RKO (cell line): ENCODE results near the gene MYO1D.
A peak's percentile ranks its signal among the peaks of the same experiment; 100 is the strongest.

ENCODE experiments used
- DNase-seq: peaks from one replicate; pipeline ENCODE4 v3.0.0-alpha.2; 2016; ENCODE audit warnings: low spot score

Gene MYO1D

DNA sequence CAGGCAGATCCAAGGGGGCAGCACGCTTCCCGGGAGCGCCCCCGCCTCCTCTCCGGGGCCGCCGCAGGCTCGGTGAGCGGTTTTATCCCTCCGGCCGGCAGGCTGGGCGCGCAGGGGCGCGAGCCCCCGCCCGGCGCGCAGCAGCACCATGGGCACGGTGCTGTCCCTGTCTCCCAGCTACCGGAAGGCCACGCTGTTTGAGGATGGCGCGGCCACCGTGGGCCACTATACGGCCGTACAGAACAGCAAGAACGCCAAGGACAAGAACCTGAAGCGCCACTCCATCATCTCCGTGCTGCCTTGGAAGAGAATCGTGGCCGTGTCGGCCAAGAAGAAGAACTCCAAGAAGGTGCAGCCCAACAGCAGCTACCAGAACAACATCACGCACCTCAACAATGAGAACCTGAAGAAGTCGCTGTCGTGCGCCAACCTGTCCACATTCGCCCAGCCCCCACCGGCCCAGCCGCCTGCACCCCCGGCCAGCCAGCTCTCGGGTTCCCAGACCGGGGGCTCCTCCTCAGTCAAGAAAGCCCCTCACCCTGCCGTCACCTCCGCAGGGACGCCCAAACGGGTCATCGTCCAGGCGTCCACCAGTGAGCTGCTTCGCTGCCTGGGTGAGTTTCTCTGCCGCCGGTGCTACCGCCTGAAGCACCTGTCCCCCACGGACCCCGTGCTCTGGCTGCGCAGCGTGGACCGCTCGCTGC lies 389.3 kb downstream of the MYO1D start:
- DNase-seq, result peak; percentile 37

DNA sequence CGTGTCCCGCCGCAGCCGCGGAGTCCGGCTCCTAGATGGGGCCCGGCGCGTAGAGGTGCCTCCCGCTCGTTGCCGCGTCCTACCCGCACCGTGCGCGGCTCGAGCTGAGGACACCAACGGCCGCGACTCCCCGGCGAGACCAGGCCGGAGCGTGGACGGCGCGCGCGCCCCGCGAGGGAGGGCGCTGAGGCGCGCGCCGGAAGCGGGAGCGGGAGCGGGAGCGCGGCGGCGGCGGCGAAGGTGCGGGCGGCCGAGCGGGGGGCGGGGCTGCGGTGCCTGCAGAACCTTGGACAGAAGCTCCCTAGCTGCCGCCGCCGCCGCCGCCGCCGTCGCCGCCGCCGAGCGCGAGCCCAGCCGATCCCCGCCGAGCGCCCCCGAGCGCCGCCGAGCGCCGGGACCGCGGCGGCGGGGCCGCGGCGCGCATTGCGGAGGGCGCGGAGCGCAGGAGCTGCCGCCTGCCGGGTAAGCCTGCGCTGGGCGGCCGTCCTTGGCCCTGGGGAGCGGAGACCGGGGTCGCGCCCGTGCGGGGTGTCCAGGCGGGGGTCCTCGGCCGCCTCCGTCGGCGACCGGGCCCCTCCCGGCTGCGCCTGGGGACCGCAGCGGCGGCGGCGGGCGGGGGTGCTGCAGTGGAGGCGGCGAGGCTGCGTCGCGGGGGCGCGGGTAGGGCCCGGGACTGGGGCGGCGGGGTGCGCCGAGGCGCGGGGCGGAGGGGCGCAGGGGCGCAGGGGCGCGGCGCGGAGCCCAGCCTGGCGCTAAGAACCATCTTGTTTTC lies 390.0 kb downstream of the MYO1D start, which contains the start of gene CDK5R1:
CDK5R1 (plus strand) TSS at position 293 of the 772 bp plus-strand sequence. CDS start 628 bp downstream, outside the sequence.
- DNase-seq, result peak; percentile 76

DNA sequence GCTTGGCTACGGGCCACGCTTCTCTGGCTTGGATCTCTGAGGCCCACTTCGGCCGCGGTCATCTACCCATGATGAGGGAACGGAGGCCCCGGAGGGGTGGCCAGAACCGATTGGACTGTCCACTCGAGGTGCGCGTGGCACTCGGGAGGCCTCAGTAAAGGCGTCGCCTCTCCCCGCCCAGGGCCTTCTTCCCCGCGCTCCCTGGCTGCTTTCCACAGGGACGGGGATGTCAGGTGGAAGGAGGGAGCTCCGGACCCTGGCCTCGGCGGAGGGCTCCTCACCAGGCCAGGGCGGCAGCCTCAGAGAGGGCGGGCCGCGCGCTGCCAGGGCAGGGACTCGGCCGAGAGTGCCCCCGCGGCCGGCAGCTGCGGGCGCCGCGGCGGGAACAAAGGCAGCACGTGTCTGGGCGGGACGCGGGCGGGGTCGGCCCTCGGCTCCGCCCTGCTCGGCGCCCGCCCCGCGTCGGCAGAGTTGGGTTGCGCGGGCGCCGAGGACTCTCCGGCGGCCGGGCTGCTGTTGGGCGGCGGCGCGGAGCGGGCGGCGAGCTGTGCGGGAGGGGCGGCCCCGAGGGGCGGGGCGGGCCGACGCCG lies 390.7 kb downstream of the MYO1D start:
- DNase-seq, result peak; percentile 75

DNA sequence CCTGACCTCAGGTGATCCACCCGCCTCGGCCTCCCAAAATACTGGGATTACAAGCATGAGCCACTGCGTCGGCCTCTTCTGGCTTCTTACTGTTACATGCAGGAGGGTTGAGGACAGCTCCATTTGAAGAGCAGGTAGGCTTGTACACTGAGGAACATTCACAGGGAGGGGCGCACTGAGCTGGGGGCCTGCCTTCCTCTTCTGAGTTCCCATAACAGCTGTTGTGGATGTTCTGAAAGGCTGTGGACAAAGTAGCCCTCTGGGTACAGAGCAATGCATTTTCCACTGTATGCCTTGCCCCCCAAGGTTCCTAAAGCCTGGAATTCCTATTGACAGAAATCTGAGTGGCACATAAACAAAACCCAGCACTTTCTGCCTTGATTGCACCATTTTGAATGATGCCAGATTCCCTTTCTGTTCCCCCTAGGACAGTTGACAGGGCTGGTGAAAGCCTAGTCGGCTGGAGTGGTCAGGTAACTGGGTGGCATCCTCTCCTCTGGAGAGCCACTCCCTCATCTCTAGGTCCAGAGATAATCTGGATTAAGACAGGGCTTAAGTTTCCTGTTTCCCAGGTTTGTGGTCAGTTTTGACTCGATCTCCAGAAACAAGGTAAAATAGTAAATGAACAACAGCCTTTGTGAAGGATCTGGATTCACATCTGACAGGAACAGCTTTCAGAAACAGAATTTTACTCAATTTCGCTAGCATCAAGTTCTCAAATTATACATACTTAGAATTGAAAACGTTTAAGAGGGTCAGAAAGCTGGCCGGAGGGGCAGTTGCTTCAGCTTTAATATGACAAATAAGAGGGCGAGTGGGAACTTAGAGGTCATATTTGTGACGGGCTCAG lies 391.4 kb downstream of the MYO1D start:
- DNase-seq, result no peak

DNA sequence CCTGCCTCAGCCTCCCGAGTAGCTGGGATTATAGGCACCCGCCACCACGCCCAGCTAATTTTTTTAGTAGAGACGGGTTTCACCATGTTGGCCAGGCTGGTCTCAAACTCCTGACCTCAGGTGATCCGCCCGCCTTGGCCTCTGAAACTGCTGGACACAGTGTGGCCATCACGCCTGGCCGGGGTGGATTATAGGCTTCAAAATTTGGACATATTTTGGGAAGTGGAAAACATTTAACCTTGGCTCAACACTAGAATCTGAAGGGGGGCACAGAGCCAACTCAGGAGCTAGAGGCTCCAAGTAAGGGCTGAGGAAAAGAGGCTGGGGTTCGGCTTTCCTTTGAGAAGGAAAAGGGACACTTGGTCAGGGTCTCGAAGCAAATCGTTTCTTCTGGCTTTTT lies 392.3 kb downstream of the MYO1D start:
- no peak for DNase-seq

DNA sequence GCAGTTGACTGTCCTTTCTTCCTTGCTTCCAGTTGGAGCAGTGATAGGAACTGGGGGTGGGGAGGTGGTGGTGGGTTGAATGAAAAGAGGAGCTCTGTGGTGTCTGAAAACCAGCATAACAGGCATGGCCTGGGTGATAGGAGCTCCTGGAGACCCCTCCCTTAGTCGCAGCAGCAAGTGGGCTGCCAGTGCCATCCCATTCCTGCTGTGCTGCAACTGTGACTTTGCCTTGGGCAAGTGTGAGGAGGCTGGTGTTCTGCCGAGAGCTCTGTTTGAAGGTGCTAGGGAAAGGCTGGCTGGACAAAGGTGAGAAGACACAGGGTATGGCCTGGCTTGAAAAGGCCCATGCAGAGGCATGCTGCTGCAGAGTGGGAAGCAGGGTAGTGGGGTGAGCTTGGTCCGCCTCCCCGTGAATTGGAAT lies 392.9 kb downstream of the MYO1D start:
- DNase-seq, result no peak

- peak; percentile 67 for DNase-seq
Observed at GRCh38 chr17:32483451-32484019, 393.4 kb downstream of the MYO1D start.

GRCh38 chr17:32482568-32483320 lies 394.2 kb downstream of the MYO1D start:
- no peak for DNase-seq

- DNase-seq, result no peak
Observed at GRCh38 chr17:32481193-32481592, 395.7 kb downstream of the MYO1D start.

GRCh38 chr17:32479074-32479617 lies 397.8 kb downstream of the MYO1D start:
- no peak for DNase-seq

DNA sequence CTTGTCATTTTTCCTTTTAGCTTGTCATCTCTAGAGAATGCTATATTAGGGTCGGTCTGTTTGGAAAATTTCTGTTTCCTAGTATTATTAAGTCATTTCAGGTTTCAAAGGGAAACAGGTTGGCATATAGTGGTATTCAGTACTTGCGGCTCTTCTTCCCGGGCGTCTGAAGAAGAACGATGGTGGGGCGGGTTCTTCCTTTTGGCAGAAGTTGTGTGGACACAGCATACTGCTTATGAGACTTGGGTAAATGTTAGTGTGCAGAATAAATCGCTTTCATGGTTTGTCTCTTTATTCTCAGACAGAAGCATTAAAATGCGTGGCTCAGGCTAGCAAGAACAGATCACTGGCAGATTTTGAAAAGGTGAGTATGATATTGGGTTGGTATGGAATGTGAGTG lies 399.7 kb downstream of the MYO1D start:
- DNase-seq, result no peak

DNA sequence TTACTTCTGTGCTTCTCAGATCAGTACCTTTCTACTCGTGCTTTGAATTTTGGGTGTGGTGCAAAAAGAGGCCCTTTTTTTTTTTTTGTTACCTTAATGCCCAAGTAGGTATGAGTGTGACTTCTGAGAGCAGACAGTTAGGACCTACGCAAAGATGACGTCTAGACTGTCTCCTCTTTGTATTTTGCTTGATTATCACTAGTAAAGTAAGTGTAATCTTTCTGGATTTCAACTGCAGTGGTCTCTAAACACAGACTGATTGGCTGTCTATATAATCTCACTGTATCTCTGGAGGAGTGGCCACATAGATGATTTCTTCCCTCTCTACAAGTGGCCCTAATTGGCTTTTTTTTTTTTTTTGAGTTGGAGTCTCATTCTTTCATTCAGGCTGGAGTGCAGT lies 401.7 kb downstream of the MYO1D start:
- no peak for DNase-seq

DNA sequence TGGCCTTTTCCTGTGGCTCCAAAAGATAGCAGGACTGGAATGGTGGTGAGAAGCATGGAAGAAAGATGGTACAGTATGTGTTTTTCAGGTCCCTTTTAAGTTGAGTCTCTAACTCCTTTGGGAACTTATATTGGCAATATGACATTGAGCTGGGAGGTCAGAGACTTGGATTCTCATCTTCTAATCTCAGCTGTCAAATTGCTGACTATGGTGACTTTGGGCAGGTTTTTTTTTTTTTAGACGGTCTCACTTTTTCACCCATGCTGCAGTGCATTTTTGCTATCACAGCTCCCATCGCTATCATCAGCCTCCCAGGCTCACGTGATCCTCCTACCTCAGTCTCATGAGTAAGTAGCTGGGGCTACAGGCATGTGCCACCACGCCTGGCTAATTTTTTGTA lies 405.3 kb downstream of the MYO1D start:
- no peak for DNase-seq

DNA sequence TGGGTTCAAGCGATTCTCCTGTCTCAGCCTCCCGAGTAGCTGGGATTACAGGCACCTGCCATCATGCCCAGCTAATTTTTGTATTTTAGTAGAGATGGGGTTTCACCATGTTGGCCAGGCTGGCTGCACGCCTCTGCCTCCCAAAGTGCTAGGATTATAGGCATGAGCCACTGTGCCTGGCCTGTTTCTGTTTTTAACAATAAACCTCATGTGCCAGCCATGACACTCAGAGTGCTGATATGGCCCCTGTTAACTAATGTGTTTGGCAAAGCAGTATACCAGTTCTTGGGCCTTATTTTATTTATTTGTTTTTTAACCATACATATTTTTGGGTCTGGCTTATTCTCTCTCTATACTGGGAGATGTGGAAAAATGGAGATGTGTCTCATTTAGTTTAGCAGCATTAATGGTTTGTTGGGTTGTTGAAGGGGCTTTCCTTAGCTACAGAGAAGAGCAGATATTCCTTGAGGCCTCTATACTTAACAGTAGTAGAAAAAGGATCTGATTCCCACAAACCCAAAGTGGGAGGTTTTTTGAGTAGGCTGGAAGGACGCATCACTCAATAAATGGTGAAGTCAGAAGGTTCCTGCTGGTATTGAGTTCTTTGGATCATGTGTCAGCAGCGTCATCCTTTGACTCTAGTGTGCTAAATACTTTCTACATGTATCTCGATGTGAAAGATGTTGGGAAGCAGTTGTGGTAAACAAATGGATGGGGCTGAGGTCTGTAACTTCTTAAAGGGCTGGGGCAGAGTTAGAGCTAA lies 406.3 kb downstream of the MYO1D start:
- DNase-seq, result no peak

GRCh38 chr17:32467949-32468348 lies 409.0 kb downstream of the MYO1D start:
- no peak for DNase-seq

DNA sequence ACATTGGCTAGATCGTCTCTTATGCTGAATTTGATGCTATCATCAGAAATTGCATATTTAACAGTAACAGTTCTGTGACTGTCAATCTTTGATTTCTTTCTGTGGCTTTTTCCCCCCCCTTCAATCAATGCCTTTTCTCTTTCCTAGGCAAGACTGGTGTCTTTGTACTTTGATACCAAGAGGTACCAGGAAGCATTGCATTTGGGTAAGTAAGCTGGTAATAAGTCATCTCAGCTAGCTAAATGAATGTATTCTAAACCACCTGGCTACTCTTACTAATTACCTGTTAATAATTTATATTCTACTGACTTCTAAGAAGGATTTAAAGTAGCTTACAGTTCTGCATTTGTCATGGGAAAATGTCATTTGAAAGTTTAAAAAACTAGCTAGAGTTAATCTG lies 412.6 kb downstream of the MYO1D start:
- no peak for DNase-seq

DNA sequence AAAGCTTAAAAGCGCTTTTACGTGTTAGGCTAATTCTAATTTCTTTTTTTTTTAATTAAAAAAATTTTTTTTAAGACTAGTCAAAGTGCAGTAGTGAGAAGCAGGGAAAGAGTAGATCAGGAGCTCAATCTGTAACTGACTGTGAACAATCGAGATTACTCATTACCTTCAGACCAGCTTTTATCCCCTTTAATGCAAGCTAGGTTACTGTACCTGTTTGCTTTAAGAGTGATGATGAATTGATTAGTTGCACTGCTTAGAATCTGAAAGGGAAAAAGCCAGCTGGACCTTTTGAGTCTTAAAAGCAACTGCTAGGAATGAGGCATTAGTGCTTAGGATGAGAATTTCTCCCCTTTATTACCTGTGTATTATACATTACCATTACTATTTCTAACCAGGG lies 413.6 kb downstream of the MYO1D start:
- DNase-seq, result no peak

GRCh38 chr17:32461853-32462617 lies 414.9 kb downstream of the MYO1D start:
- peak; percentile 74 for DNase-seq

- no peak for DNase-seq
Observed at GRCh38 chr17:32461498-32461852, 415.4 kb downstream of the MYO1D start.
